NCI-H82 (cell line): ENCODE measurements around the gene STX5.

ENCODE experiments used
- DNase-seq: peaks from one replicate; lab custom pipeline; 2025; lab: John Stamatoyannopoulos, UW

The STX5 gene

GRCh38 chr11:62786318-62787004, 45.4 kb downstream of the STX5 start:
- peak; percentile 87 for DNase-seq

- no peak for DNase-seq
Measured at GRCh38 chr11:62782753-62783152, 49.1 kb downstream of the STX5 start.

GRCh38 chr11:62778441-62778840, 53.4 kb downstream of the STX5 start:
- DNase-seq: no peak

- DNase-seq: no peak
Measured at GRCh38 chr11:62777389-62777788, 54.5 kb downstream of the STX5 start.

GRCh38 chr11:62775646-62776045, 56.2 kb downstream of the STX5 start:
- DNase-seq: no peak

- no peak for DNase-seq
Measured at GRCh38 chr11:62774407-62774806, 57.4 kb downstream of the STX5 start.

- DNase-seq: peak; percentile 99
Measured at GRCh38 chr11:62771144-62772021, 60.5 kb downstream of the STX5 start, which contains the start of gene TAF6L. TAF6L (plus strand) TSS chr11:62771396; CDS start chr11:62775784, 4,388 bp downstream.

- peak; percentile 58 for DNase-seq
Measured at GRCh38 chr11:62770778-62771143, 61.1 kb downstream of the STX5 start.

- peak; percentile 21 for DNase-seq
Measured at GRCh38 chr11:62760867-62761227, 71.0 kb downstream of the STX5 start.

GRCh38 chr11:62757846-62758788, 73.7 kb downstream of the STX5 start:
- DNase-seq: no peak
